HCT116 (cell line): Measurements from ENCODE around the gene TGFBI. TPM values are rescaled to one million over a fixed set of nuclear protein-coding genes. Genes with fewer than 3 reads are reported as not detected.

Experiments
- ATAC-seq: fragments of 200-7000 bp; cut with Tn5 transposase; 2 replicates; pipeline ENCODE4 v1.9.1; 2020; ENCODE audit warnings: mild to moderate bottlenecking, moderate library complexity
- BruUV-seq: library from RNA; stranded (reverse); fragments of 400-500 nt; replicated peaks from 2 replicates; lab custom pipeline; 2021; lab: Mats Ljungman, UMichigan
- CTCF ChIA-PET: fragments of 300-600 bp; sonication (Branson Sonifier 250); formaldehyde crosslinking; loops from one replicate; lab custom pipeline; 2021; ENCODE audit warnings: antibody characterized with exemption; lab: Charles Lee
- POLR2A ChIA-PET: fragments of 300-600, 350-600 bp; sonication (Branson Sonifier 250); formaldehyde crosslinking; loops from one replicate; lab custom pipeline; 2021; ENCODE audit warnings: antibody characterized with exemption; lab: Charles Lee
- RAD21 ChIA-PET, 2 experiments: fragments of 300-600 bp; sonication (Branson Sonifier 250); formaldehyde crosslinking; loops; one replicate each; lab custom pipeline; 2023; ENCODE audit warnings: low total read pairs in 2 of 2; ENCODE audit not compliant: uncharacterized antibody in 2 of 2, unreplicated experiment in 2 of 2, low non-redundant PET in 1 of 2; lab: Charles Lee
- DNase-seq: peaks from one replicate; pipeline ENCODE4 v3.0.0-alpha.2; 2010; ENCODE audit warnings: low read depth, low spot score
- H2AFZ ChIP-seq: fragments of 200-600 bp; shearing (Covaris generic), sonication (generic); 2 replicates; pipeline ENCODE4 v1.6.1; 2017; ENCODE audit warnings: low read depth, mixed run types, mixed read lengths, antibody characterized with exemption, low read length; ENCODE audit not compliant: poor library complexity, severe bottlenecking
- H3K27ac ChIP-seq: 2 replicates; pipeline ENCODE4 v1.5.1; 2012; ENCODE audit warnings: low read depth, low read length
- H3K27me3 ChIP-seq: fragments of 200-600 bp; sonication (generic); 2 replicates; pipeline ENCODE4 v1.6.1; 2016; ENCODE audit warnings: mixed run types, low read length, mixed read lengths; ENCODE audit not compliant: insufficient read depth
- H3K36me3 ChIP-seq, 2 experiments: fragments of 200-500 bp in 1 of 2; fragments of 200-600 bp in 1 of 2; sonication (Bioruptor generic) in 1 of 2; sonication (generic) in 1 of 2; 2 replicates each; pipeline versions ENCODE4 v1.5.1 to v1.6.1; 2014 to 2016; ENCODE audit warnings: low read length in 2 of 2, inconsistent platforms in 1 of 2, mixed read lengths in 1 of 2, mixed run types in 1 of 2; ENCODE audit not compliant: insufficient read depth in 2 of 2, control insufficient read depth in 1 of 2
- H3K4me1 ChIP-seq, 2 experiments: fragments of 200-600 bp in 1 of 2; sonication (generic) in 1 of 2; 2 replicates each; pipeline versions ENCODE4 v1.5.1 to v1.6.1; 2012 to 2017; ENCODE audit warnings: low read length in 2 of 2, inconsistent platforms in 1 of 2, mild to moderate bottlenecking in 1 of 2, mixed read lengths in 1 of 2, mixed run types in 1 of 2, moderate library complexity in 1 of 2; ENCODE audit not compliant: insufficient read depth in 2 of 2, control insufficient read depth in 1 of 2
- H3K4me2 ChIP-seq: fragments of 200-600 bp; sonication (generic); 2 replicates; pipeline ENCODE4 v1.6.1; 2017; ENCODE audit warnings: mixed run types, low read length, mixed read lengths
- H3K4me3 ChIP-seq, 2 experiments: fragments of 200-600 bp in 1 of 2; sonication (generic) in 1 of 2; replicated peaks in 1 of 2; 2 replicates each; pipeline ENCODE4 v1.5.1; 2011 to 2016; ENCODE audit warnings: low read length in 2 of 2, control low read depth in 1 of 2, low read depth in 1 of 2, mild to moderate bottlenecking in 1 of 2, mixed read lengths in 1 of 2, mixed run types in 1 of 2
- H3K79me2 ChIP-seq: fragments of 200-600 bp; sonication (generic); 2 replicates; pipeline ENCODE4 v1.6.1; 2017; ENCODE audit warnings: mild to moderate bottlenecking, mixed run types, low read length, moderate library complexity, mixed read lengths; ENCODE audit not compliant: insufficient read depth
- H3K9ac ChIP-seq: fragments of 200-600 bp; sonication (generic); 2 replicates; pipeline ENCODE4 v1.6.1; 2016; ENCODE audit warnings: low read length, mixed read lengths
- H3K9me2 ChIP-seq: fragments of 200-600 bp; sonication (generic), shearing (Covaris generic); 2 replicates; pipeline ENCODE4 v1.6.1; 2017; ENCODE audit warnings: mixed run types, mild to moderate bottlenecking, moderate library complexity; ENCODE audit not compliant: insufficient read depth
- H3K9me3 ChIP-seq, 2 experiments: fragments of 200-500 bp in 1 of 2; fragments of 200-600 bp in 1 of 2; sonication (Bioruptor generic) in 1 of 2; sonication (generic) in 1 of 2; 2 replicates each; pipeline ENCODE4 v1.6.1; 2014 to 2017; ENCODE audit warnings: low read length in 2 of 2, mixed read lengths in 2 of 2, inconsistent platforms in 1 of 2, low read depth in 1 of 2, mild to moderate bottlenecking in 1 of 2, mixed run types in 1 of 2, moderate library complexity in 1 of 2; ENCODE audit not compliant: control insufficient read depth in 1 of 2, insufficient read depth in 1 of 2
- H4K20me1 ChIP-seq: fragments of 200-600 bp; sonication (generic), shearing (Covaris generic); 2 replicates; pipeline ENCODE4 v1.6.1; 2017; ENCODE audit warnings: mixed run types, mild to moderate bottlenecking, moderate library complexity; ENCODE audit not compliant: insufficient read depth
- ATF3 ChIP-seq: IDR thresholded peaks from 2 replicates; pipeline ENCODE4 v1.6.1; 2012
- CBX3 ChIP-seq: IDR thresholded peaks from 2 replicates; pipeline ENCODE4 v1.6.1; 2012; ENCODE audit warnings: low read depth
- CEBPB ChIP-seq: IDR thresholded peaks from 2 replicates; pipeline ENCODE4 v1.6.1; 2012; ENCODE audit warnings: low read depth
- CTCF ChIP-seq, 3 experiments: fragments of 200-600 bp in 1 of 3; sonication (generic) in 1 of 3; IDR thresholded peaks in 2 of 3; conservative IDR thresholded peaks in 1 of 3; 2 replicates each; pipeline ENCODE4 v1.5.1; 2012 to 2017; ENCODE audit warnings: low read depth in 2 of 3, low read length in 2 of 3, antibody characterized with exemption in 1 of 3, borderline replicate concordance in 1 of 3, control low read depth in 1 of 3, mild to moderate bottlenecking in 1 of 3, mixed read lengths in 1 of 3, mixed run types in 1 of 3, moderate library complexity in 1 of 3; ENCODE audit not compliant: insufficient read depth in 1 of 3
- EGR1 ChIP-seq: IDR thresholded peaks from 2 replicates; pipeline ENCODE4 v1.6.1; 2012; ENCODE audit warnings: low read depth
- EZH2 ChIP-seq: fragments of 200-600 bp; sonication (generic); IDR thresholded peaks from 2 replicates; pipeline ENCODE4 v1.6.1; 2017; ENCODE audit warnings: antibody characterized with exemption, mixed run types
- FOSL1 ChIP-seq: IDR thresholded peaks from 2 replicates; pipeline ENCODE4 v1.6.1; 2012; ENCODE audit warnings: low read depth
- JUND ChIP-seq: IDR thresholded peaks from 2 replicates; pipeline ENCODE4 v1.6.1; 2012
- MAX ChIP-seq: IDR thresholded peaks from 2 replicates; pipeline ENCODE4 v1.6.1; 2012
- REST ChIP-seq: IDR thresholded peaks from 2 replicates; pipeline ENCODE4 v1.6.1; 2012; ENCODE audit warnings: low read depth
- SIN3A ChIP-seq: IDR thresholded peaks from 2 replicates; pipeline ENCODE4 v1.6.1; 2012; ENCODE audit warnings: low read depth
- SRF ChIP-seq: IDR thresholded peaks from 2 replicates; pipeline ENCODE4 v1.6.1; 2012; ENCODE audit warnings: low read depth
- TCF7L2 ChIP-seq: IDR thresholded peaks from 2 replicates; pipeline ENCODE4 v1.7.0; 2011; ENCODE audit warnings: borderline replicate concordance, inconsistent platforms; ENCODE audit not compliant: insufficient read depth, insufficient read length; ENCODE audit errors: extremely low read depth
- ZFX ChIP-seq: fragments of 450-650 bp; IDR thresholded peaks from 2 replicates; pipeline ENCODE4 v1.6.1; 2017
- ZNF274 ChIP-seq: fragments of 200-500 bp; sonication (Bioruptor generic); IDR thresholded peaks from 2 replicates; pipeline ENCODE4 v1.6.1; 2014; ENCODE audit warnings: mild to moderate bottlenecking, low read depth, low read length, inconsistent platforms
- intact Hi-C: fragments of 100-400 bp; cut with micrococcal nuclease; formaldehyde crosslinking; loops from 2 replicates; pipeline ENCODE4 v1.10.0; 2022
- total RNA-seq: library from RNA; stranded (reverse); gene quantifications from one replicate; pipeline ENCODE4 v1.2.1, GENCODE V29; 2021; ENCODE audit not compliant: unreplicated experiment

The TGFBI gene
- total RNA-seq, 1 experiment from 2014 or later: 0.64 TPM

- no peaks in the 10 kb centered on the region for H3K36me3 ChIP-seq
- TF ChIP-seq REST (no peak), SIN3A (no peak), ZNF274 (no peak), CEBPB (no peak), JUND (no peak), EGR1 (no peak), CTCF (IDR thresholded peaks at IDR 0.05 in 2 of 3, conservative IDR thresholded peaks at IDR 0.05 in 1 of 3; ENCODE audit: borderline replicate concordance in 1 of 3, insufficient read depth in 1 of 3, low read depth in 2 of 3, low read length in 2 of 3) (no peak), CBX3 (no peak), ATF3 (no peak), EZH2 (no peak), MAX (no peak), FOSL1 (no peak), TCF7L2 (no peak), ZFX (no peak), SRF (no peak)
- BruUV-seq: no TSS peak
- no peak overlapping the region for H3K4me2 ChIP-seq
- peaks cover 66% of the 10 kb centered on the region for H3K27me3 ChIP-seq
- CTCF ChIA-PET: no interaction called here
- ATAC-seq (no peak), DNase-seq (no peak)
- intact Hi-C loops: loop anchor here (5.0 kb wide), 1 partner anchor 38 kb away; no protein-coding TSS in a partner anchor
- H3K4me1 ChIP-seq: peaks cover 31 to 42% of the 10 kb centered on the region in 2 experiments
- H3K27ac ChIP-seq: no peak overlapping the region
- H3K9me2 ChIP-seq: no peaks in the 10 kb centered on the region
- POLR2A ChIA-PET: no interaction called here
- H2AFZ ChIP-seq: no peak overlapping the region
- no peak overlapping the region for H3K9ac ChIP-seq
- no peaks in the 10 kb centered on the region for H4K20me1 ChIP-seq
- H3K79me2 ChIP-seq: no peaks in the 10 kb centered on the region
- no peaks in the 10 kb centered on the region for H3K9me3 ChIP-seq
- RAD21 ChIA-PET: no interaction called here
- no peak overlapping the region for H3K4me3 ChIP-seq
Observed at GRCh38 chr5:136014049-136015002, 14.5 kb upstream of the TGFBI start.
